ENCODE data around the gene NPTN. TPM values are rescaled to one million over a fixed set of nuclear protein-coding genes. Genes with fewer than 3 reads are reported as not detected.

NPTN gene
- total RNA-seq, 1 experiment from 2014 or later, result 90.9 TPM

- ChIA-PET CTCF (no interaction called here), POLR2A (interaction anchor here (0.6 kb wide), 1 partner anchor 63 kb away, joined by 3 read pairs; no protein-coding TSS in a partner anchor), RAD21 (ENCODE audit: low non-redundant PET in 1 of 2, low total read pairs in 2 of 2, uncharacterized antibody in 2 of 2, unreplicated experiment in 2 of 2) (no interaction called here)
- Histone ChIP-seq H2AFZ (ENCODE audit: low read depth, low read length, poor library complexity, severe bottlenecking) (no peak overlapping the region), H3K9ac (ENCODE audit: low read length) (no peak overlapping the region), H3K4me3 (replicated peaks in 1 of 2; ENCODE audit: low read depth in 1 of 2, low read length in 2 of 2) (no peak overlapping the region), H3K4me2 (ENCODE audit: low read length) (no peak overlapping the region), H3K27ac (ENCODE audit: low read depth, low read length) (no peak overlapping the region), H3K36me3 (ENCODE audit: control insufficient read depth in 1 of 2, insufficient read depth in 2 of 2, low read length in 2 of 2) (peaks cover 23 to 33% of the 10 kb centered on the region in 2 experiments; a peak in 3 of 4 replicates), H3K79me2 (ENCODE audit: insufficient read depth, low read length) (no peaks in the 10 kb centered on the region), H3K4me1 (ENCODE audit: control insufficient read depth in 1 of 2, insufficient read depth in 2 of 2, low read length in 2 of 2) (no peaks in the 10 kb centered on the region), H3K27me3 (ENCODE audit: insufficient read depth, low read length) (no peaks in the 10 kb centered on the region), H3K9me3 (ENCODE audit: control insufficient read depth in 1 of 2, insufficient read depth in 1 of 2, low read depth in 1 of 2, low read length in 2 of 2) (no peaks in the 10 kb centered on the region), H3K9me2 (ENCODE audit: insufficient read depth) (no peaks in the 10 kb centered on the region), H4K20me1 (ENCODE audit: insufficient read depth) (no peaks in the 10 kb centered on the region)
- TF ChIP-seq EGR1 (IDR thresholded peaks at IDR 0.05; ENCODE audit: low read depth) (no peak), POLR2A (IDR thresholded peaks at IDR 0.05; ENCODE audit: borderline replicate concordance, extremely low read depth, insufficient read depth, insufficient read length) (no peak), ZNF274 (IDR thresholded peaks at IDR 0.05; ENCODE audit: low read depth, low read length) (no peak), FOSL1 (IDR thresholded peaks at IDR 0.05; ENCODE audit: low read depth) (no peak), ZFX (IDR thresholded peaks at IDR 0.05) (no peak), MAX (IDR thresholded peaks at IDR 0.05) (no peak), SRF (IDR thresholded peaks at IDR 0.05; ENCODE audit: low read depth) (no peak), TCF7L2 (IDR thresholded peaks at IDR 0.05; ENCODE audit: borderline replicate concordance, extremely low read depth, insufficient read depth, insufficient read length) (no peak), EZH2phosphoT487 (IDR thresholded peaks at IDR 0.05; ENCODE audit: borderline replicate concordance) (no peak)
- TF ChIP-seq, protein P1, sequence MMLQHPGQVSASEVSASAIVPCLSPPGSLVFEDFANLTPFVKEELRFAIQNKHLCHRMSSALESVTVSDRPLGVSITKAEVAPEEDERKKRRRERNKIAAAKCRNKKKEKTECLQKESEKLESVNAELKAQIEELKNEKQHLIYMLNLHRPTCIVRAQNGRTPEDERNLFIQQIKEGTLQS (IDR thresholded peaks at IDR 0.05), result no peak
- ATAC-seq, result no peak
- intact Hi-C loops (cut with micrococcal nuclease), result no loop called here
- no TSS peak for BruUV-seq (replicated peaks)
- no peak for DNase-seq (ENCODE audit: low read depth, low spot score)
Measured at GRCh38 chr15:73573572-73573971, 59.6 kb downstream of the NPTN start.

DNA sequence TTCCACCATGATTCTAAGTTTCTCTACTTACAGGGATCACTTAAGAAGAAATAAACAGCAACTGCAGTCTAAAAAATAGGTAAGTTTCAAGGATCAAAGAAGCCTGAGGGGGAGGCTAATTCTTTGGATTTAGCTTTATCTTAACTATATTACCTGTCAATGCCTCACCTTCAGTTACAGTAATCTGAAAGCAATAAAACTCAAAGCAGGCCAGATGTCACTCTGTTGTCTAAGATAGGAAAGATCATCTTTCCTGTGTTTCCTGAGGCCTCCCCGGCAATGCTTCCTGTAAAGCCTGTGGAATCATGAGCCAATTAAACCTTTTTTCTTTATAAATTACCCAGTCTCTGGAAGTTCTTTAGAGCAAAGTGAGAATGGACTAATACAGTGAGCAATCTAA is 60.2 kb downstream of the NPTN start:
- Histone ChIP-seq H4K20me1 (ENCODE audit: insufficient read depth) (no peaks in the 10 kb centered on the region), H3K9me2 (ENCODE audit: insufficient read depth) (no peaks in the 10 kb centered on the region), H3K4me3 (replicated peaks in 1 of 2; ENCODE audit: low read depth in 1 of 2, low read length in 2 of 2) (no peak overlapping the region), H3K79me2 (ENCODE audit: insufficient read depth, low read length) (no peaks in the 10 kb centered on the region), H3K4me1 (ENCODE audit: control insufficient read depth in 1 of 2, insufficient read depth in 2 of 2, low read length in 2 of 2) (no peaks in the 10 kb centered on the region), H2AFZ (ENCODE audit: low read depth, low read length, poor library complexity, severe bottlenecking) (no peak overlapping the region), H3K27ac (ENCODE audit: low read depth, low read length) (no peak overlapping the region), H3K4me2 (ENCODE audit: low read length) (no peak overlapping the region), H3K36me3 (ENCODE audit: control insufficient read depth in 1 of 2, insufficient read depth in 2 of 2, low read length in 2 of 2) (peaks cover 23 to 36% of the 10 kb centered on the region in 2 experiments; a peak in 3 of 4 replicates), H3K9me3 (ENCODE audit: control insufficient read depth in 1 of 2, insufficient read depth in 1 of 2, low read depth in 1 of 2, low read length in 2 of 2) (no peaks in the 10 kb centered on the region), H3K9ac (ENCODE audit: low read length) (no peak overlapping the region), H3K27me3 (ENCODE audit: insufficient read depth, low read length) (no peaks in the 10 kb centered on the region)
- RAD21 ChIA-PET (ENCODE audit: low non-redundant PET in 1 of 2, low total read pairs in 2 of 2, uncharacterized antibody in 2 of 2, unreplicated experiment in 2 of 2), result no interaction called here
- intact Hi-C loops (cut with micrococcal nuclease), result no loop called here
- no peak for DNase-seq (ENCODE audit: low read depth, low spot score)
- POLR2A ChIA-PET, result interaction anchor here (0.6 kb wide), 1 partner anchor 63 kb away, joined by 3 read pairs; no protein-coding TSS in a partner anchor
- no peak for ATAC-seq
- CTCF ChIA-PET, result no interaction called here
- no TSS peak for BruUV-seq (replicated peaks)
- no peak for TF ChIP-seq FOSL1 (IDR thresholded peaks at IDR 0.05; ENCODE audit: low read depth)
- no peak for TF ChIP-seq ELF1 (IDR thresholded peaks at IDR 0.05; ENCODE audit: borderline replicate concordance, low read depth)
- no peak for TF ChIP-seq JUND (IDR thresholded peaks at IDR 0.05)
- TF ChIP-seq, protein P2, sequence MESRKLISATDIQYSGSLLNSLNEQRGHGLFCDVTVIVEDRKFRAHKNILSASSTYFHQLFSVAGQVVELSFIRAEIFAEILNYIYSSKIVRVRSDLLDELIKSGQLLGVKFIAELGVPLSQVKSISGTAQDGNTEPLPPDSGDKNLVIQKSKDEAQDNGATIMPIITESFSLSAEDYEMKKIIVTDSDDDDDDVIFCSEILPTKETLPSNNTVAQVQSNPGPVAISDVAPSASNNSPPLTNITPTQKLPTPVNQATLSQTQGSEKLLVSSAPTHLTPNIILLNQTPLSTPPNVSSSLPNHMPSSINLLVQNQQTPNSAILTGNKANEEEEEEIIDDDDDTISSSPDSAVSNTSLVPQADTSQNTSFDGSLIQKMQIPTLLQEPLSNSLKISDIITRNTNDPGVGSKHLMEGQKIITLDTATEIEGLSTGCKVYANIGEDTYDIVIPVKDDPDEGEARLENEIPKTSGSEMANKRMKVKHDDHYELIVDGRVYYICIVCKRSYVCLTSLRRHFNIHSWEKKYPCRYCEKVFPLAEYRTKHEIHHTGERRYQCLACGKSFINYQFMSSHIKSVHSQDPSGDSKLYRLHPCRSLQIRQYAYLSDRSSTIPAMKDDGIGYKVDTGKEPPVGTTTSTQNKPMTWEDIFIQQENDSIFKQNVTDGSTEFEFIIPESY (IDR thresholded peaks at IDR 0.05; ENCODE audit: extremely low read depth, insufficient replicate concordance, low read length), result no peak
- no peak for TF ChIP-seq CBX3 (IDR thresholded peaks at IDR 0.05; ENCODE audit: low read depth)
- no peak for TF ChIP-seq EZH2phosphoT487 (IDR thresholded peaks at IDR 0.05; ENCODE audit: borderline replicate concordance)
- TF ChIP-seq SRF (IDR thresholded peaks at IDR 0.05; ENCODE audit: low read depth), result no peak
- no peak for TF ChIP-seq REST (IDR thresholded peaks at IDR 0.05; ENCODE audit: low read depth)
- TF ChIP-seq YY1 (IDR thresholded peaks at IDR 0.05; ENCODE audit: extremely low read depth, insufficient replicate concordance, low read depth, low read length), result no peak

Measured in HCT116 (cell line).